Measurements from ENCODE around the gene NEURL1.

Gene NEURL1

DNA sequence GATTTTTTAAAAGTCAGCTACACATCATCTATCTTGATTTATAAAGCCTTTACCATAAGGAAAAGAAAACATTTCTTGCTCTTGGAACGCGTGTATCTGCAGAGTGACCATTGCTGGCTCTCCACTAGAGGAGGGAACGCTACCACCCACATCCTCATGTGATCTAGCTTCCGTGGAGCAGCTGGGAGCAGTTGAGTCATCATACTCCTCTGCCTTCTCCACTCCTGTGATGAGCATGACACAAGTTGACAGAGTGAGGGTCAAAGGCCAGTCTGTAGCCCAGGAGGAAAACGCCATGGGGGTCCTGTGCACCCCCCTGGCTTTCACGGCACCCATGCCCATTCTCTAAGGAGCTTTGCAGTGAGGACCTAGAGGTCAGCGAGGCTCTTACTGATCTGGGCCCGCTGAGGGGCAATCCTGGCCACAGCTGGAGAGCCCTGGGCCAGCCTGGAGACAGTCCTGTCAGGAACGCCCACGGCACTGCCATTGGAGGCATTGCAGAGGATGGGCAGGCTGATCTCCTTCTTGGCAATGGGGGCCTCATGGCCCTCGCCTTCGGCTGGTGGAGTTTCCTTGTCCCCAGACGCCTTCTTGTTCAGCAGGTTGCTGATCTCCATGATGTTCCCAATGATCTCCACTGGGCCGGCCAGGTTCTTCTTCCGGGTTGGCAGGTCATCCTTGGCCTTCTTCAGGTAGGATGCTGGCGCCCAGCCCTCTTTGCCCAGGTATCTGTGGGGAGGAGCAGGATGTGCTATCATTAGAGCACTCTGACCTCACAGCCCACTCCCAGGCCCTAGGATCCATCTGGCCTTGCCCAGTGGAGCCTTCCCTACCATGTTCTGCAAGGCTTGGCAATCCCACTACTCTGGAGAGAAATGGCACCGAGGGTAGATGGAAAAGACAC, 119.2 kb downstream of the NEURL1 start:
- DNase-seq = no peak

DNA sequence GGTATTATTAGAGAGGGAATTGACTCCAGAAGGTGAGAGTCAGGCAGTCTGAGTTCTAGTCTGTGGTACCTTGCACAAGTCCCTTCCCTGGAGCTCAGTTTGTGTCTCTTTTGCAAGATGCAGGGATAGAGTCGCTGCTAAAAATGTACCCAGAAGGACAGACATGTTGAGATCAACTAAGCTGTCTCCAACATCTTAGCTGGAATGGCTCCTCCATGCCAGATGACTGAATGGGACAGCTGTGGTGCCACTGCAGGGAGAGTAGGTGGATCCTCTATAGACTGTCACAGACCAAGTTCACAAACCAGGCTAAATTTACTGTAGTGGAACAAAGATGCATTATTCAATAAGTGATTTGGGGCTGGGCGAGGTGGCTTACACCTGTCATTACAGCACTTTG, 120.1 kb downstream of the NEURL1 start:
- DNase-seq = no peak

DNA sequence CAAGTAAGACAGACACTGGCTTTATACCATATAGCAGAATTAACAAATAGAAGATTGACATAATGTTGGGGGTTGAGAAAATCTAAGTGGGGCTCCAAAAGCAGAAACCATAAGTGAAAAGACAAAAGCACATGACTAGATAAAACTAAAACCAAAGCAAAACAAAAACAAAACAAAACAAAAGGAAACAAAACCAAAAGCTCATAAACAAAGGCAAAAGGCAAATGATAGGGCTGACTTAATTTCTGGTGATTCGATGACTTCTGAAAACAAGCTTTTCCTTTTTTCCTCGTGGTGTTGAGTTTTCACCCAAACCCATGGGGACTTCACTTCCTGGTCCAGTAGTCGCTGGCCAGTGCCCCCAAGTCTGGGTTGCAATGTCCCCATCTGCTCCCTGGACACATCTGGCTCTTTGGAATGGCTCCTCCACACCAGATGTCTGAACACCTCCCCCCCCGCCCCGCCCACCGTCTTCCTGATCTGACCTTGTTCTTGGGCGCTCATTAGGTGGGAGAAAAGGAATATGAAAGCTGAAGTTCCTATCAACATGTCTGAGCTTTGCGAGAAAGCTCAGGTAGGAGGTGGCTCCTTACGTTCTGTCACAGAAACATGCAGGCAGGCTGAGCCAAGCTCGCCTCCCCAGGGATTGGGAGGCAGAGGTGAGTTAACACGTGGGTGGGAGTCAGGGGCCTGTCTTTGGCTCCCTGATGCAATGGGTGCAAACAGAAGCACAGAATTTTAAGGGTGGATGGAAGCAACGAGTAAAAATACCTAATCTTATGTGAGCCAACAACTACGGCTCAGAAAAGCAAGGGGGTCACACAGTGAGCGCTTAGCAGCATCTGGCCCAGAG, 121.0 kb downstream of the NEURL1 start:
- DNase-seq = no peak

DNA sequence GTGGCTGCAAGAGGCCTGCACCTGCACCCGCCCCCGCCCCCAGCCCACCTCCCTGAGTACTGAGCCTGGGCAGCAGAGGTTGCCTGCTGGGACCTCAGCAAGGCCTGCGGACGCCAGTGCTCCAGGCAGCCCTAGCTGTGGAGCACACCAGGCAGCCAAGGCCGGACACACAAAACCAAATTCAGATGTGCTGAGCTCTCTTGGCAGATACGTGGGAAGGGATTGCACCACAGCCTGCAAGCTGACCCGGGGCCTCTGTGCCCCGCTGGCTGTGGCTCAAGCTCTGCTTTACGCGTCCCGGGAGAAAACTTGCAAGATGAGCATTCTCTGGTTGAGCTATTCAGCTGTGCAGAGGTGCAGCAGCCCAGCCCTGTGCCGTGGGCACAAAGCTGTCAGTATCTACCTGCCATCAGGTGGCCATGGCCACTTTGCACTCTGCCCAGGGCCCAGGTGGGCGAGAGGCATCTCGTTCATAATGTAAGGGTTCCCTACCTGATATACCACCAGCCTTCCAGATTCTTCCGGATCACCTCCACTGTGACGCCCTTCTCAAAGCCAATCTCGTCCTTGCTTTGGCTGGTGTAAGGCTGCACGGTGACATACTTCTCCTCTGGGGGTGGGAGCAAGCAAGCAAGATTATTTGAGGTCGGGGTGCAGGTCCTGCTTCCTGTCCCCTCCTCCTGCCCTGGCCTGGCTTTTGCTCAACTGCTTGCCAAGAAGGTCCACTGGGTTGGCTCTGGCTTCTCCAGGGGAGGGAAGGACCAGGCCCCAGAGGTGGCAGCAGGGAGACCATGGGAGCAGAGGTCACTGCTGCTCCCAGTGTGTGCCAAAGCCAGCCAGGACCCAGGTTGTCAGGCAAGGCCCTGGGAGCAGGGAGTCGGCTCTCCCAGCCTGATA, 123.4 kb downstream of the NEURL1 start:
- DNase-seq = no peak

DNA sequence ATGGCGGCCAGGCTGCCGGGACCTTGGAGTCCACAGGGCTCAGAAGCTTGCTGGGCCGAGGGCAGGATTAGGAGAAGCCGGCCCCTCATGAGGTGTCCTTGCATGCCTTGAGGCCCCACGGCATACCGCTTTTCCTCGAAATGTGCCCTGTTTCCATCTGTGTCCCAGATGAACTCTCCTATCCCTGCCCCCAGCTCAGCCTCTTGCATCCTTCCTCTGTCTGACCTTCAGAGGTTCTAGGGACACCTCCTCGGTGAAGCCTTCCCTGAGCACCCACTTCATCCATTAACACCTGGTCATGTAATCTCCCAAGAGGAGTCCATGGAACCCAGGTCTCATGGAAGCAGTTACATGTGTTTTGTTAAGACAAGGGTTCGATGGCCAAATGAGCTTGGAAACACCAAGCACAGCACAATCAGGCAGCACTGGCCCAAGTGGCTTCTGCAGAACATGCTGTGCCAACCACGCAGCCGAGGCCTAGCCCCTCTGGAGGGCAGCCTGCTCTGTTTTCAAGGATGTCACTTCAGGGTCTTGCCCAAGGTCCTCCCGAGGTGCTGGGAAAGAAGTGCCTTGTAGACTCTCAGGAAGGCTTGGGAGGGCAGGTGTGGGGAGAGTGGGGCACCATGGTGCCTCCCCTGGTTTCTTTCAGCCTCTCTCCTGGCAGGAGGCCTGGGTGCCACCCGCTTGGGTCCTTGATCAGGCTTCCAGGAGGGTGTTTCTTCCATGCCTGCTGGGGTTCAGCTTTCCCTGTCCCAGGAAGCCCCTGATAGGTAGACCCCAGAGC, 124.3 kb downstream of the NEURL1 start:
- DNase-seq = no peak

DNA sequence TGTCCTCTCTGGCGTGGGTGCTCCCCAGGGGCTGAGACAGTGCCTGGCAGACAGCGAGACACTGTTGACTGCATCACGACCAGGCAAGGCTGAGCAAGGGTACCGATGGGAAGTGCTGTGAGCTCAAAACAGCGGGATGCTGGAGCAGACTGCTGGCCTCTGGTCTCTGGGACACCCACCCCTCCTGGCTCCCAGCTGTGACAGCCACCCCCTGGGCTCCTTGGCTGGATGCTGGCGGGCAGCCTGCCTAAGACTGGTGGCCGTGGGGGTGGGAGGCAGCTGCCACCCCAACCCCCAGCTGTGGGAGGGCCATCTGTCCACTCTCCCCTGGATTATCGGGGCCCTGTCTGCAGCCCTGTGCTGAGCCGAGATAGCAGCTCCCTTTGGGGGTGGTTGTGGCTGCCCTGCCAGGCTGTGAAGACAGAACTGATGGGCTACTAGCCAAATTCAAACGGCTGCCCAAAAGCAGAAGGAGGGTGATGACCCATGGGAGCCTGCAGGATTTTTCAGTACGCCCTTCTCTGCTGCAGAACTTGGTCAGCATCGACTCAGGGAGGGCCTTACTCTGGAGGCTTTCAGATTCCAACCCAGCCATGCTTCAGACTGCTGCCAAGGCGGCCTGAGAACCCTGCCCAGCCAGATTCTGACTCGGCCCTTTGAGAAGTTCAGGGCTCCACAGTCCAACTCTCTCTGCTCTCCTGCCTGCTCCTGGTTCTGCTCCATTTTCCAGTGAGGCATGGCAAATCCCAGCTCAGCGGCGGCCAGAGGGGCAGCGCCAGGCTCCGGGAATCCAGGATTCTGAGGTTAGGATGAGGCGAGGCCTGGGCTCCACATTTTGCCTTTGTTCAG, 125.3 kb downstream of the NEURL1 start:
- no peak for DNase-seq

DNA sequence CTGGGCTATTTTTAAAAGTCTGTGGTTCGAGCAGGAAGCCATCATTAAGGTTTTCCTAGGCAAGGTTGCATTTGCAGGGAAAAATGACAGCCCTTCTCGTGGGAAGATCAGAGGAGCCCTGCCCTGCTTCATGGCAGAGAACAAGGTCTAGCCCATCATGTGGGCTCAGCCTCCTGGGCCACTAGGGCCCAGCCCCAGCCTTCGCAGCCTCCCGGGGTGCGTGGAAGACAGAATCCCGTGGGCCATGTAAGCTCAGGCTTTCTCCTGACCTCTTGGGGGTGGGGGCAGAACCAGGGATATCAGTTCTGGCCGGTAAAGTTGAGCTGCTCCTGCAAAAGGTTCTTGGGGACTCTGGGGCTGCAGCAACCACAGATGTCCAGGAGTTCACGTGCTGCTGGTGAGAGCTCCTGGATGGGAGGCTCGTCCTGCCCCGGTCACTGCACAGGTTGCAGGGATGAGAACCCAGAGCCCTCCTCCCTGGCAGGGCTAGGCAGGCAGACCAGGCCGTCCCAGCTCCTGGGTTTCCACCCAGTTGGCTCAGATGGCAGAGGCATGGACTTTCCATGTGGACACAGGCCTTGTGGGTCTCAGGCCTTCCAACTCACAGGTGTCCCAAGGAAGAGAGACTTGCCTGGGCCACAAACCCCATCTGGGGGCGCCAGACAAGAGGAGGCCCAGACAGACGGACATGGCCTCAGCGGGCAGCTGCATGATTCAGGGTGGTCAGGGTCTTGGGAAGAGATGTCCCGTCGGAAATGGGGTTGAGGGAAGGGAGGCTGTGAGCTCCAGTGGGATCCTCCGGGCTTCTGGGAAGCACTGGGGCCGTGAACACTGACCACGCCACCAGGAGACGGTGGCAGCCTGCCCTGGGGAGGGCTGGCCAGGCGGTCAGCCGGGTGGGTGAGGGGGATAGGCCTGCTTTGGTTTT, 126.2 kb downstream of the NEURL1 start:
- DNase-seq = no peak

DNA sequence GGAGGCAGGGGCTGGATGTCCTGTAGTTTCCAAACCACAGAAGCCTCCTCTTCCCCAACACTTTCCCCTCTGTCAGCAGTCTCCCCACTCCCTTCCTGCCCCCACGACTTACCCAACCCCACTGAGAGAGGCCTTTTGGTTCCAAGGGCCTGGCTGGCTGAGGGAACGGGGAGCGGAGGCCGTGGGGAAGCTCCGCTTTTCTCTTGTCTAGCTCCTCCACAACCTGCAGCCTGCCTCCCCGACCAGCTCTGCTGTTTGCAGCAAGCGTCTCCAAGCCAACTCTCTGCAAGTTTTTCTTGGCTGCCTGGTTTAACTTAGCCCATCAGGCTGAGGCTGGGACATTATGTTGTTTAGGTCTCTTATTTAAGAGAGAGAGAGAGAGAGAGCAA, 126.8 kb downstream of the NEURL1 start:
- DNase-seq = no peak

DNA sequence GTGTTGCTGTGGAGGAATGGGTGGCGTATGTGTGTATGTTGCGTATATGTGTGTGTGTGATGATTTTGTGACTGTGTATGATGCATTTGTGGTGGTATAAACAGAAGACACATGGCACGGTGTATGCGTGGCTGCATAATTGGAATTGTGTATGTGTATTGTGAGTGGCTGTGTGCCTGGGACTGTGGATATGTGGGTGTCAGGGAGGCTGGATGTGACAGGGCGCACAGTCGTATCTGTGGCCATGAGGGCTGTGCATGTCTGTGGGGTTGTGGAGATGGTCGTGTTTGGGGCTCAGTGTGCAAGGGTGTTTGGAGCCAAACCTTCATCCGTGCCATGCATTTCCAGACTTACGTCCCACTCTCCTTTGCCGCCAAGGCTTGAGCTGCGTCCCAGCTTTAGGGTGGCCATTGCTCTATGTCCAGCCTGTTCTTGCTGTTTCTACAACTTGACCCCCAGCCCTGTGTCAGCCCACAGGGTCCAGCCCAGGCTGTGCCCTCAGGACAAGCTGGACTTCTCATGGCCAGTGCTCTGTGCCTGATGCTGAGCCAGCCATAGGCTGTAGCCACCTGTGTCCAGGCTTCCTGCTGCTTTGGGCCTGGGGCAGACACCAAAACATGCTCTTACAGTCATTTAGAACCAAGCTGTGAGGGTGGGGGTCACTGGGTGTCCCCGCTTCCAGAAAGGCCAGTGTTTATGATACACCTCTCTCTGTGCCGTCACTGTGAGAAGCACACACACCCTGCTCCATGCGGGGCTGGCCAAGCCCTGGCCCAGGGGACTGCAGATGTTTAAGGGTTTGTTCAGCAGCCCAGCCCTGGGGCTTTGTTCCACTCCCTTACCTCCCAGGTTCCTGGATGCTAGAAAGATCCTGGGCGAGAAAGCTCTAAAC, 127.6 kb downstream of the NEURL1 start:
- no peak for DNase-seq

DNA sequence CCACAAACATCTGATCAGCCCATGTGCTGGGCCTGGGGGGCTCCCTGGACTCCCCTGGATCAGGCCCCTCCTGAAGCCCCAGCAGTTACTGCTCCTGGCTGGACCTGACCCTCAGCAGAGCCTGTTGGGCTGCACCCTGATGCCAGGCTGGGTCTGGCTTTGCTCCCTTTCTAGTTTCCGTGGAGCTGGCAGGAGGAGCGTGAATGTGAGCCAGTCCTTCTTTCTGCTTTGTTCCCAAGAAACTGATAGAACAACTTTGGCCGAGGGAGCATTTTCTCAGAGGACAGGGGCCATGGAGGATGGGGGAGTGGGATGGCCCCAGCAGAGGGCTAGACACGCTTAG, 128.2 kb downstream of the NEURL1 start:
- DNase-seq = no peak

DNA sequence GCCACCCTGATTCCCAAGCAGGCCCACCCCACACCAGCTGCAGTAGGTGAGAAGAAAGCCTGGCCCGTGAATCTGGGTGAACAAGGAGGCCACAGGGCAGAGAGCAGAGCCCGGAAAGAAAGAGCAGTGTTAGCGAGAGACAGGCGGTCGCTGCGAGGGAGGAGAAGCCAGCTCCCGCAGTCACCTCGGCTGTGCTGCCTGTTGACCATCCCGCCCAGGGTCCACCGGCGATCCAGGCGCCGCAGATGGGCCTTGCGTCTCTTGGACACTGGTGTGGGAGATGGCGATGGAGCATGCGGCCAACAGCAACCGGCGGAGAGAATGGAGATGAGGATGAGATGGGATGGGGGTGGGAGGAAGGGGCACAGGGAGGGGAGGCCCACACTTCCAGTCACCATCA, 128.8 kb downstream of the NEURL1 start:
- DNase-seq = no peak

DNA sequence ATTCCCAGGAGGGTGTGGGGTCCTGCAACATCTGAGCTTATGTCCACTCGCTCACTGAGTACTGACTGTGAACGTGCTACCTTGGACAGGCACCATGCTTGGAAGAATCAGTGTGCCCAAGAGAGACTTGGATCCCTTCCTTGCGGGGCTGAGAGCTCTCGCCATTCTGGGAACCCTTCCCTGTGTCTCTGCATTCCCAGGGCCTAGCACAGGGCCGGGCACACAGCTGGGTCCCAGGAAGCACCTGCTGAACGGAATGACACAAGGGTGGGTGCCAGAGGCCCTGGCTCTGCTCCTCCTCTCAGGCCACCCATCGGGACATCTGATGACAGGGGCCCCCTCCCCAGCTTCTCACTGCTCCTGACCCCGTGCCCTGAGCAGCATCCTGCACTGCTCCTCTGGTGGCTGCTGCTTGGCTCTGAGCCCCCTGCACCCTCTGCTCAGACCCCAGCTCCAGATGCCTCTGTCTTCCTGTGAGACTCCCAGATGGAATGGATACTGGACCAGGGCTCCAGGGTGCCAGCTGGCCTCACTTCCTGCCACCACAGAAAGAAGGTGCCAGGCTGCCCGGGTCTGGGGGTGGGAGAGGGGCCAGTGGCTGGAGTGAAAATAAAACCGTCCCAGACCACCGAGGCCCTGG, 129.6 kb downstream of the NEURL1 start:
- DNase-seq = no peak

DNA sequence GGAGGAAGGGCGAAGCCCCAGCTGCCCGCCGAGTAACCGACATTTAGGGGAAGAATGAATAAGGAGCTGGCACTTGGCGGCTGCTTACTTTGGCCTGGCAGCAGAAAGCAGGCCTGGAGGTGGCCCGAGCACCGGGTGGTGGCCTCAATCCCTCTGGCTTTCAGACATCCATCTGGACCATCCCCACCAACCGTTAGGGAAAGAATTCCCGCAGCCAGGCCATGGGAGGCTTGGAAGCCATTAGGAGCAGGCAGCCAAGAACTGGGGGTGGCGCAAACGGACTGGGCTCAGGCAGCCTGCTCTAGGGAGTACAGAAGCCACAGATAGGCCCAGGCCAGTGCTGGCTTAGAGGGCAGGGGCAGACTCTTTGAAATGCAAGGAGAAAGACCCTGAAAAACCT, 132.7 kb downstream of the NEURL1 start:
- DNase-seq = no peak

DNA sequence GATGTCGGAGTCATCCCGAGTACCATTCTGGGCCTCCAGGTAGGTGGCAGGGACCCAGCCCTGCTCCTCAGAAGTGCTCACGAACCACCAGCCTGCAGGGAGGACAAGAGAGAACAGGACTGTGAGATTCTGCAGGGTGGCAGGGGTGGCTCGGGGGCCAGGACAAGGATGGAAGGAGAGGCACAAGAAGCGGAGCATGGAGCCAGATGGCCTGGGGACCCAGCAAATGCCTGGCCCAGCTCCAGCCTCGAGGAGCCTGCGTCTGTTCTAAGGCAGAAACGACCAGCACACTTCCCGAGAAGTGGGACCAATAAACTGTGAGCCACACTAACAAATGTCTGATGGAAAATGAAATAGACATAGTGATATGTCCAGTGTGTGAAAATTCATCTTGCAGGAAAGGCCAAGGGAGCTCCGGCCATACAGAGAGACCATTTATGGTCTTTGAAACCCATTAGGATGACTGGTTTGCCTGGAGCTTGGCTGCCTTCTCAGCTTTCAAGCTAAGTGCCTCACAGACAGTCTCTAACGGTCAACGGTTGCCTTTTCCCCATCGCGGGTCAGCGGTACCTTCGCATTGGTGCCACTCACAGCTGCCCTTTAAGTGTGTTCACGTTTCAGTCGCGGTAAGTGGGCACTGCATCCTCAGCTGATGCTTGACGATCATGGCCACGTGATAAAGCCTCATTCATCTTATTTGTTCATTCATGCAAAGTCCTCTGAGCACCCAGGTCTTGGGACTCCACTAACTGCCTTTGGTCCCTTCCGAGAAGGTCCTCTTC, 133.8 kb downstream of the NEURL1 start:
- DNase-seq = no peak

DNA sequence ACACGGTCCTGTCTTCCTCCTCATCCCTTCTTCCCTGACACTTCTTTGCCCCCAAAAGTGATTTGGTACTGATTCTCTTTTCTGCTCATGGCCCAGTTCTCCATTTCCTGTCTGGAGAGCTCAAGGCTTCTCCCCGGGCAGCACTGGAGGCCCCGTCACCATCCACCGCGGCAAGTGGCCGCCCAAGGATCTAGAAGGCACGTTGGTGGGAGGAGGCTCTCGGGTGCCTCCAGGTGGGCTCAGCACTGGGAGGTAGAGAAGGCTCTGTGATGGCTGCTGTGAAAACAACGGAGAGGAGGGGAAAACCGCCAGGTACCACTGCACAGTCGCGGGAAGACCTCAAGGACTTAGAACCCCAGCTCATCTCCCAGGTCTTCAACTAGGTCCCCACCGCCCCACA, 134.4 kb downstream of the NEURL1 start:
- DNase-seq = no peak

DNA sequence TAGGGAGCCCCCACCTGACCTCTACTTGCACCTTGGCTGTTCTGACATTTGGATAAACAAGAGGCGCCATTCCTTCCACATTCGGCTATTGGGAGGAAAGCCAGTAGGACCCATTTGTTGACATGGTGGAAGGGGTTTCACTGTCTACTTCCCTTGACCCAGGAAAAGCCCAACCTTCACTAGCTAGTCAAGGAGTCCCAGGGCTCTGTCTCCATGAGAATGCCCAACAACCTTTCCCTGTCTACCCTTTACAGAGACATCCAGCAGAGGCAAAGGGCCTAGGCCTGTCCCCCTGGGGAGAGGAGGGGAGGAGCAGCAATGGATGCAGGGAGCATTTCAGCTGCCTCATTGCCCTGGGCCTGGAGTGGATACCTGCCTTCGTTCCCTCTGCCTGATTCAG, 136.1 kb downstream of the NEURL1 start:
- DNase-seq = no peak

DNA sequence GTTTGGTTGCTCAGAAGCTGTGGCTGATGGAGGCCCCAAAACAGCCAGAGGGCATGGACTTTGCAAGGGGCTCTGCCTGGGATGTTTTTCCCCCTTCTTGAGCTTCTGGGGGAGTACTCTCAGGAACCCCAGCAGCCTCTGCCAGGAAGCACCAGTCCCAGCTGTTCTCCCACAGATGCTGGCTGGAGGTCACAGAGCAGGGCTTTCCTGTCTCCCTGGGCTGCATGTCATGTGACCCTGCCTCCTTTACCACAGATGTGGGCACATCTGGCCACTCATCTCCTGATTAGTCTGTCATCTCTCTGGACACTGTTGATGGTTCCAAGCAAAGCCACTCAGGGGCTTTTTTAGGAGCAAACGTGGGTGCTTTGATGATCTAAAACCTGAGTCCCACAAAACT, 136.7 kb downstream of the NEURL1 start:
- DNase-seq = no peak

DNA sequence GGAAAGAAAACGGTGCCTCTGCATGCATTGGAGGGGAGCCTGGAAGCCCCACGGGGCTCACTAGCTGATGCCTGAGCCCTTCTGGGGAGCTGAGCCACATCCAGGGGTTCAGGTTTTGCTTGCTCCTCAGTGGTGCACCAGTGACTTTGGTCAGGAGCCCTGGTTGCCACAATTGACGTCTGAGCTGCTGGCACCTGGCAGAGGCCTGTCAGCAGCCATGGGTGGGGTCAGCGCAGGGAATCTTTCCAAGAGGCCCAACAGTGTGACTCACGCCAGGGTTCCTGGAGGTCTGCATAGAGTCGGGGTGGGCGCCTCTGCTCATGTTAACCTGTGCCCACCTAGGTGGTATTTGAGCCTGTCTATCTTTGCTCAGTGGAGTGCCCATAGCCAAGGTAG, 138.7 kb downstream of the NEURL1 start:
- no peak for DNase-seq

Measured in activated CD4-positive, alpha-beta T cell treated with anti-CD3 and anti-CD28 coated beads, Interleukin-2, amount 50 U/mL, for 1 hour (primary cell).